ENCODE results near the gene AKNA. TPM values are rescaled to one million over a fixed set of nuclear protein-coding genes. Genes with fewer than 3 reads are reported as not detected.

The AKNA gene
- total RNA-seq, 1 donor, result 11.2 TPM

GRCh38 chr9:114294664-114295063 lies 93.1 kb downstream of the AKNA start:
- no peak overlapping the region for H3K4me3 ChIP-seq (ENCODE audit: low read depth, low read length)
- no peak for TF ChIP-seq CTCF (IDR thresholded peaks at IDR 0.05; ENCODE audit: insufficient read depth, low read depth, low read length)
- DNase-seq (ENCODE audit: low read depth), result no peak

GRCh38 chr9:114291886-114292590 lies 95.7 kb downstream of the AKNA start:
- no peak for DNase-seq (ENCODE audit: low read depth)
- H3K4me3 ChIP-seq (ENCODE audit: low read depth, low read length), result no peak overlapping the region
- TF ChIP-seq CTCF (IDR thresholded peaks at IDR 0.05; ENCODE audit: insufficient read depth, low read depth, low read length), result no peak

DNA sequence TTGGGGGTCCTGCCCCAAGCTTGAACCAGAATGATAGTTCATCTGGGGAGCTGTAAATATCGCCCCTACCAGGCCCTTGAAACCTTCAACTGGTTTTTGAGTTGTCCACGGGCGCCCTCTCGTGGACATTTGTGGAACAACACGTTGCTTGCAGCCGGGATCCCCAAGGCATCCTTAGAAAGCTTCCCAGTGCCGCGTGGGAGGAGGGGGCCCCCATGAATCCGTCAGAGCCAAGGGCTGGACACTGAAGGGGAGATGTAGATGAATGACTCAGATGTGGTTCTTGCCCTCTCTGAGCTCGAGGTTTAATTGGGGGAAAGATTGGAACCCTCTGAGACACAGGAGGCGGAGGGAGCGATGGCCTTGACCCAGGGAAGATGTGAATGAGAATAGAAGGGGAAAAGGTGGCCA lies 96.7 kb downstream of the AKNA start:
- TF ChIP-seq CTCF (IDR thresholded peaks at IDR 0.05; ENCODE audit: insufficient read depth, low read depth, low read length), result peak; percentile 83
- peak; percentile 71 for DNase-seq (ENCODE audit: low read depth)

DNA sequence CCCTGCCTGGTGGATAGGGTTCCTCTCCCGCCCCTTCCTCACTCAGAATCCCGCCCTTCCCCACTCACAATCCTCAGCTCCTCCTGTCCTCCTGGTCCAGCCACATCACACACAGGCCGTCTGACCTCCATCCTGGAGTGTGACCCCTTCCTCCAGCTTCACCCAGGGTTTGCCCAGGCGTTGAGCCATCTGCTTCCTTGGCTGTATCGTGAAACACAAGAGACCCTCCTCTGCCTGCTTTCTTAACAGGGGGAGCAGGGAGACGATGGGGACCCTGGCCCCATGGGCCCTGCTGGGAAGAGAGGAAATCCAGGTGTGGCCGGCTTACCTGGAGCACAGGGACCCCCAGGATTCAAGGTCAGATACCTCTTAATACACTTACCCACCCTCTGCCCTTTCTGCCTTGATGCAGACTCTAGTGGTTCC lies 97.2 kb downstream of the AKNA start:
- no peak for DNase-seq (ENCODE audit: low read depth)
- no peak overlapping the region for H3K4me3 ChIP-seq (ENCODE audit: low read depth, low read length)
- TF ChIP-seq CTCF (IDR thresholded peaks at IDR 0.05; ENCODE audit: insufficient read depth, low read depth, low read length), result no peak

More for the DNA sequence above, 96.7 kb downstream of the AKNA start:
- no peak overlapping the region for H3K4me3 ChIP-seq (ENCODE audit: low read depth, low read length)

GRCh38 chr9:114289571-114290481 lies 98.0 kb downstream of the AKNA start:
- no peak overlapping the region for H3K4me3 ChIP-seq (ENCODE audit: low read depth, low read length)
- no peak for DNase-seq (ENCODE audit: low read depth)
- no peak for TF ChIP-seq CTCF (IDR thresholded peaks at IDR 0.05; ENCODE audit: insufficient read depth, low read depth, low read length)

DNA sequence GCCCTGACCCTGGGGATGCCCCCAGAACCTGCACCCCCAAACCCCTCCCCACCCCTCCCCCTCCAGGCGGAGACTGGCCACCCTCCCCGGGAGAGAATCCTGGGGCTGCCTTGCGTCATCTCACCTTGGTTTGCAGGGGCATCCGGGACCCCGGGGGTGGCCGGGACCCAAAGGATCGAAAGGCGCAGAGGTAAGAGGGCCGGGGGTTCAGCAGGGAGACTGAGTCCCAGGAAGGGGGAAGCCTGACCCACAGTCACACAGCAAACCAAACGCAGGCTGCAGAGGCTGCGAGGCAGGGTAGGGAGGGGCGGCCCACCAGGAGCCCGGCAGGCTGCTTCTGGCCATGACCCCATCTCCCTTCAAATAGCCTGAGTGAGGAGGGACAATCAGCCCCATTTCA lies 98.7 kb downstream of the AKNA start:
- DNase-seq (ENCODE audit: low read depth), result no peak
- no peak for TF ChIP-seq CTCF (IDR thresholded peaks at IDR 0.05; ENCODE audit: insufficient read depth, low read depth, low read length)
- no peak overlapping the region for H3K4me3 ChIP-seq (ENCODE audit: low read depth, low read length)

All from fibroblast of villous mesenchyme (primary cell).